Stimulated activated CD8-positive, alpha-beta memory T cell treated with anti-CD3 and anti-CD28 coated beads, Interleukin-2, amount 100 ng/mL, for 1 hour (primary cell): ENCODE measurements around the gene ERCC3.

Experiments
- DNase-seq, 2 donors: peaks; one replicate each; pipeline ENCODE4 v3.0.0-alpha.2; 2020; ENCODE audit warnings: low read depth in 2 of 2

The ERCC3 gene

DNA sequence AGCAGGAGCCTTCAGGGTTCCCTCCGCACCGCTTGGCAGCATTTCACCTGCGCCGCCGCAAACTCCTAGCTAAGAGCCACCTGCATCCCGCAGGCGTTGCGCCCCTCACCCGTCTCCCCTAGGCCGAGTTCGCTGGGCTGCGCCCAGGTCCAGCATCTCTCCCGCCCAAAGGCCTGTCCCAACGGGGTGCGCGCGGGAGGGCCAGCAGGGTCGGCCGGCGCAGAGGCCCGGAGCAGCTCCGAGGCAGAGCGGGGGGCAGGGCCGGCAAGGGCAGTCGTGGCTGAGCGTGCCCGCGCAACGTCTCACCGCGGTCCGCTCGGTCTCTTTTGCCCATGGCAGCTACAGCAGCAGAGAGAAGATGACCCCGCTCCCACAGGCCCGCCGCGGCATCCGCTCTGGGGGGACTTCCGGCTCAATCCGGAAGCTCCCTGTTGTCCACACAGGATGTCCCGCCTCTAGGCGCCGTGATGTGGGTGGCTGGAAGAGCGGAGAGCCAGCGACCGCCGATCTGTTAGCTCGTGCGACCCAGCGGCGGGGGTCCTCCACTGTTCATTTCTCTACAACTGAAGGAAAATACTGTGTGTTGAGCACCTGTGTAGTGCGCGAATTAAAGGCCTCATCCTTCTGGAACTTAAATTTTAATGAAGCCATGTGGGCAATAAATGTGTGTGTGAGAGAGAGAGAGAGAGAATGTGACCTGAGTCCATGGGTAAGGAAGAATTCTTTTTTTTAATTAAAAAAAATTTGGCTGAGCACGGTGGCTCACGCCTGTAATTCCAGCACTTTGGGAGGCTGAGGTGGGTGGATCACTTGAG, at the start of gene ERCC3:
Gene ERCC3, minus strand, starts transcription at position 397 of the 815 bp plus-strand sequence. Its CDS starts 63 bp downstream, at position 334.
- DNase-seq: peak; percentile 55 to 65

DNA sequence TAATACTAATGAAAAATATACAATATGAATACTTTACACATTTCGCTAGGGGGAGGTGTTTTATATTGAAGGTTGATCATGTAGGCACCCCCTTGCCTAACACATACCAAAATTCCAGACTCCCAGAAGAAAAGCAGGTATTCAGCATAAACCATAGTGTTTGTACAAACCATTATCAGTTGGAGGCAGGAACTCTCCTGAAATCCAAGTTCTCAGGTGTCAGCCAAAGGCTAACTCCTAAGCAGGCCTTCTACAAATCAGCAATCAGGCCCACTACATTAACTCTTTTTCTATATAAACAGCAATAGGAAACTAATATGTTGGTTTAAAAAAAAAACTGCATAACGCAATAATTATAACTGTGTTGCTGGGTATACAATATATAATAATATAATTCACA, 49.3 kb upstream of the ERCC3 start:
- no peak for DNase-seq

DNA sequence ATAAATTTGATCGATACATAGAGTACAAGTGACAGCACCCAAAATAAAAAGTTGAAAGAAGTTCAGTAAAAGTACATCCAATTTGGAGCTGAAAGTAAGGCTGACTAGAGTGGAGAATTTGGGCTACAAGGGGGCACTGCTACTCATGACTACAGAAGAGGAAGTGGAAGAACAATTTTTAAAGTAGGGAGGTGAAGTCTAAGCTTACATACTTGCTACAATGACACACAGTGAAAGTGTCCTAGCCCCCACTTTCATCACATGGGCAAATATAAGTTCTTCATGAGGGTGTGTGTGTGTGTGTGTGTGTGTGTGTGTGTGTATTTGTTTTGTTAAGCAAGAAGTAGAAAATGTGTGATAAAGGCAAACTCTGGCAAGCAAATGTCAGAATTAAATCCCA, 48.2 kb upstream of the ERCC3 start:
- DNase-seq: no peak

DNA sequence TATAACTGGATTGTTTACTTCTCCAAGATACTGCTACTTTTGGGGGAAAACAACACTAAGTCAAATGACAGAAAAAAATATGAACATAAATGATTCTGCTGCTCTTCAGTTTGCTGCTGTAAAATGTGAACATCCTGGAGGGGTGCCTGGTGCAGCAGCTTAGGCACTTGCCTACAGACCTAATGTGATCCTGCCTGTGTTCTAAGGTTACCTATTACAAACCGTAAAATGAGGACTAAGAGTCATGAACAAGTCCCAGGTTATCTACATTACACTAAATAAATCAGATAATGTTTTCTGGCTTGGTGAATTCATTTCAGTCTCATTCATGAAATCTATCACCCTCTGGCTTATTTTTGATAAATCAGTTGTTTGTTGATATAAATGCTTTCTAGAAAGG, 38.4 kb upstream of the ERCC3 start:
- DNase-seq: no peak

DNA sequence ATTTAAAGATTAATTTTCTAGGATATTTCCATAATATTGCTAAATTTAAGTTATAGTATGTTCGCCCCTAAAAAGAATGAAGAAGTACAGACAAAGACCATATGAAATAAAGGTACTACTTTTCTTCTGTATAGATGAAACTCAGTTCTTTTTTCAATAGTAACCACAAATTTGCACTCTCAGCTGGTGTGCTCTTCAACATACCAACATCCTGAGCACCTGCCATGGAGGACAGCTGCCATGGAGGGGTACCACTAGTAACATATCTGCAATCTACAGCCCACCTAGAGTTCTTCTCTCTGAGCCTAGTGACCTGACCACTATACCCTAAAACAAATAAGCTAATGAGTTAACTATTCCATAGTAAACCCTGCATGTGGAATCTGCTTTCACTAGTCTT, 36.8 kb upstream of the ERCC3 start:
- DNase-seq: no peak

DNA sequence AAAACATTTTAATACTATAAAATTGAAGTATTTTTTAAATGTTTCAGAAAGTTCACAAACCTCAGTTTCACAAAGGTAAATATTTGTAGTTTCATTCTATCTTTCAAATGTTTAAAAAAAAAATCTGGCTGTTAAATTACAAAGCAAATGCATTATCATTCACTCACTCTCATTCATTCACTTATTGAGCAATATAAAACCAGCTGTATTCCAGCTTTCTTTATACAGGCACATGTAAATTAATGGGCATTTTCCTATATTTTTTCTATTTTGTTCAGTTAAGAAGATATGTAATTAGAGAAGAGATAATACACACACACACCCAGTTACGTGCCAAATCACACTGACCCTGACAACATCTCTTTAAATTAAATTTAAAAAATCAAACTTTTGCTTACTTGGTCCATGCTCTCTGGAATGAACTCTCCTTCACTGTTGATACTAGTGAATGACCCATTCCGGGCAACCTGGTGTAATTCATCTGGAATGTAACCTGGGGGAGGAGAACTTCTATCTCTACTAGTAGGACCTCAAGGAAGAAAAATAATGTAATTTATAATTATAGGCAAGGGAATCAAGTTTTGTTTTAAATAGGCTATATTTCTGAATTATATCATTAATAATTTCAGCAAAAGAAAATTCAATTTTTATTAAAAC, 32.5 kb upstream of the ERCC3 start:
- no peak for DNase-seq

DNA sequence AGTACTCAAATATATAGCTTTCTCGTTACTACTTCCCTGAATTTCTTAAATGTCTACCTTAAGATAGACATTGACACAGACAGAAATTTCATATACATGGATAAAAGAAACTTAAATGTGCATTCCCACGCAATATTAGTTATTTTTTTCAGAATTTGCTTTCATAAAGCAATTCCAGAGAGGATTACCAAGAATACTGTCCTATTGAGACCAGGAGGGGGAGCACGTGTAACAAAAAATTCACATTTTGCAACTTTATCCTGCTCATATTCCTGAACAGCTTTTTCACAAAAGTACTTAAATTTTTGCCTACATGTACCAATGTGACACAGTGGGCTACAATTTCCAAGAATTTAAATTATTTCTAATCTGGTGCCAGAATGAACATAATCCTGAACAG, 30.7 kb upstream of the ERCC3 start:
- DNase-seq: no peak

DNA sequence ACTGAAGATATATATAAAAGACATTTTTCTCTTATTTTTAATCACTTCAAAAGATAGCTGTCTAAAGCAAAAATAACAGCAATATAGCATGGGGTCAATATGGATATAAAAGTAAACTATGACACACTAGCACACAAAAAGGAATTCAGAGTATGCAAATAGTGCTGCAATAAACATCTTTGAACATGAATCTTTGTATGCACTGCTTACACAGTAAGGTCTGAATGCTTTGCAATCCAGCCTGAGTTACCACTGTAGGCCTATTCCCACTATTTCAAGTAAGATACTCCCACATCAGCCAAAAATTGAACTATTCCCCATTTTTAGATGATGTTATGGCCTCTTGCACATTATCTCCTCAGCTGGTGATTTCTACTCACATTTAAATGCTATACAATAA, 27.4 kb upstream of the ERCC3 start:
- DNase-seq: no peak

DNA sequence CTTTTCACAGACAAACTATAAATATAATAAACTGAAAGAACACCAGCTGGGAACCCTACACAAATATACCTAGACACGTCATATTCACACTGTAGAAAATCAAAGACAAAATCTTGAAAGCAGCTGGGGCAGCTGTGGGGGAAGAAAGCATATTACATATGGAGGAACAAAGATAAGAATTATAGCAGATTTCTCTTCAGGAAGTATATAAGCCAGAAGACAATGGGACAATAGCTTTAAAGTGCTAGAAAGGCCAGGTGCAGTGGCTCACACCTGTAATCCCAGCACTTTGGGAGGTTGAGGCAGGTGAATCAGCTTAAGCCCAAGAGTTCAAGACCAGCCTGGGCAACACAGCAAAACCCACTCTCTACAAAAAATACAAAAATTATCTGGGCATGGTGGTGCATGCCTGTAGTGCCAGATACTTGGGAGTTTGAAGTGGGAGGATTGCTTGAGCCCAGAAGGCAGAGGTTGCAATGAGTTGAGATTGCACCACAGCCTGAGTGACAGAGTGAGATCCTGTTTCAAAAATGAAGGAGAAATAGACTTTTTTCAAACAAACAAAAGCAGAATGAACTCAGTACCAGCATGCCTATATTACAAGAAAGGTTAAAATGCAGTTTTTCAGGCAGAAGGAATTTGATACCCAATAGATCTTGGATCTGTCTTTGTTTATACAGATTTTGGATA, 26.8 kb upstream of the ERCC3 start:
- no peak for DNase-seq

DNA sequence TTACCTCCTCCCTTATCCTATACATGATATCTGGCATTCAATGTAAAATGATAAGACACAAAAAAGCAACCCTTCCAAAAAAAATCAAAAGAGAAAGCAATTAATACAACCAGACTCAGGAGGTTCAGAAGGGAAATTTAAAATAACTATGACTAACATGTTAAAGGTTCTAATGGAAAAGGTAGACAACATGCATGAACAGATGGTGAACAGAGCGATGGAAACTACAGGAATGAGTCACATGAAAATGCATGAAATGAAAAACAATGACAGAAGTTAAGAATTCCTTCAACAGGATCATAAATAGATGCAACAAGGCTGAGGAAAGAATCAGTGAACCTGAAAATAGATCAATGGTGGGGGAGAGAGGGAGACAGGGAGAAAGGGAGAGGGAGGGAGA, 26.1 kb upstream of the ERCC3 start:
- no peak for DNase-seq

DNA sequence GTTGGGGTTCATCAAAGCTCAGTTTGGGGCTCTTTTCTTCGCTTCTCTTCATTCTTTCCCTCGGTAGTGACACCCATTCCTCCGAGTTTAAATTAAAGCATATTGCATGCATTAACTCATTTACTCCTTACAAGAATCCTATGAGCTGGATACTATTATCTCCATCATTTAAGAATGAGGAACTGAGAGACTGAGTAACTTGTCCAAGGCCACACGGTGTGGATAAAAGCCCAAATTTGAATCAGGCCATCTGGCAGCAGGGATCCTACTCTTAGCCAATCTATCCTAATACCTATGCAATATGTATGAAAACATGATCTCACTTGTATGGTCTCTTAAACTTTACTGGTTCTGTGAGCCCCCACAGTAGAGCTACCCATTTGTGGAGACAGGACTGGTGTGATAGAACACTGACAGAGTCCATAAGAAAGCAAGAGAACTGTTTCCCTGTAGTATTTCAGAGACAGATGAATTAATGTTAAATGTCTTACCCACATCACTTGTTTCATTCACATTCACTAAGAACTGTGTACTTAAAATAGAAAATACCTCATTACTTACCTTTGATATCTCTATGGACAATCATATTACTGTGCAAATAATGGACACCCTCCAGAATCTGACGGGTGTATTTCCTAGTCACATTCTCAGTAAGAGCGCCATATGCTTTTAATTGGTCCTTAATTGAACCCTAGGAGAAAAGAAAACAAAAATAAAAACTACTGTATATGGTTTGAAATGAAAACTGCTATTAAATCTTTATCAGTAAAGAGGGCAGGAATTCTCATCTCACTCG, 20.4 kb upstream of the ERCC3 start:
- DNase-seq: no peak

DNA sequence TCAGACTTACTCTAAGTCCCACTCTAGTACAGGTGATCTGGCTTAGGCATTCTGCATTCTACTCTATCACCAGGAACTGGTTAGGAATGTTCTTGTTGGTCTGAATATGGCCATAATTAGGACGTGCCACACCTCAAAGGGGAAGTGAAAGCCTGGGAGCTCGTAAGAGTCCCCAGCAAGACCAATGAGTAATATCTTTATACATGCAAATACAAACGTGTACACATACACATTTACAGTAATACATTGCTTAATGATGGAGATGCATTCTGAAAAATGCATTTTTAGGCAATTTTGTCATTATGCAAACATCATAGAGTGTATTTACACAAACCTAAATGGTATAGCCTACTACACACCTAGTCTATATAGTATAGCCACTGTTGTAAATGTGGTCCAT, 19.5 kb upstream of the ERCC3 start:
- no peak for DNase-seq

DNA sequence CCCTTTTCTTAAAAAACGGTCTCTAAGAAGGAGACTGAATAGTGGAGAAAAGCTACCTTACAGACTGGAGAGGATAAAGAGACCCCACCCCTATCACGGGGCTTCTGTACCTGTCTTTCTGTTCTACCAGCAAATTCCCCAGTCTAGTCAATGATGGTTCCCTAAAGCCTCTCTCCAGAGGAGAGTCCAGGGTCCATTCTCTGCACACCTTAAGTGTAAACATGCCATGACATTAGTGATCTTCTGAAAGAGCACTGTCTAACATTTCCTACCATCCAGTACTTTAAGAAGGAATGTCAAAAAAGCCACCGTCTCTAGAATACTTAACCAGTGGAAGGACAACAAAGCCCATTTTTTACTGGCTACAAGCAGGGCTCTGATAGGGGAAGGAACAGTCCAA, 17.0 kb upstream of the ERCC3 start:
- no peak for DNase-seq

DNA sequence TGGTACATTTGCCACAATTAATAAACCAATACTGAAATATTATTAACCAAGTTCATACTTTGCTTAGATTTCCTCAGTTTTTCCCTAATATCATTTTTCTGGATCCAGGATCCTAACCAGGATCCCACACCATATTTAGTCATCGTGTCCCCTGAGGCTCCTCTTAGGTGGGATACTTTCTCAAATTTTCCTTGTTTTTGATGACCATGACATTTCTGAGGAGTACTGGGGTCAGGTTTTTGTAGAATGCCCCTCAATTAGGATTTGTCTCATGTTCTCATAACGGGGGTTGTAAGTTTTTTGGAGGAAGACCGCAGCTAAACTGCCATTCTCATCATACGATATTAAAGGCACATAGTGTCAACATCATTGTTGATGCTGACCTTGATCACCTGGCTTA, 15.5 kb upstream of the ERCC3 start:
- DNase-seq: no peak

DNA sequence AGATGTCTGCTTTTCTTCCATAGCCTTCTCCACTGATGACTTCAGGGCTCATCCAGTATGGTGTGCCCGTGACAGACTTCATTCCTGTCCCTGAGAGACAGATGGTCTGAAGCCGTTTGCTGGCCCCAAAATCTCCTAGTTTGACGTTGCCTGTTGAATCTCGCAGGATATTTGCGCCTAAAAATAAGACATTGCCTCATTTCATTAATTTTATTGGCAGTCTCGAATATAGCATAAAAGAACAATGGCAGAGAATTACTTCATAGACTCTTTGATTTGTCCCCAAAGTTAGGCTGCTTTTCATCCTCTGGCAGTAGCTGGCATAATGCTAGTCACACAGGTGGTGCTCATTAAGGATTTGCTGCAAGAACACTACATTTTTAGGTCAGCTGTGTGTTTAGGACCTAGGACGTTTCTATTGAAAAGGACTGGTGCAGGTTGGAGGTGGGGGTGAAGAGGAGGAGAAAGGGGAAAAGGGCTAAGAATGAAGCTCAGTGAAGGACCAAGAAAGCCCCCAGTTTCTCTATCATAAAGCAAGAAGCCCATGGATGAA, 14.7 kb upstream of the ERCC3 start:
- DNase-seq: no peak

DNA sequence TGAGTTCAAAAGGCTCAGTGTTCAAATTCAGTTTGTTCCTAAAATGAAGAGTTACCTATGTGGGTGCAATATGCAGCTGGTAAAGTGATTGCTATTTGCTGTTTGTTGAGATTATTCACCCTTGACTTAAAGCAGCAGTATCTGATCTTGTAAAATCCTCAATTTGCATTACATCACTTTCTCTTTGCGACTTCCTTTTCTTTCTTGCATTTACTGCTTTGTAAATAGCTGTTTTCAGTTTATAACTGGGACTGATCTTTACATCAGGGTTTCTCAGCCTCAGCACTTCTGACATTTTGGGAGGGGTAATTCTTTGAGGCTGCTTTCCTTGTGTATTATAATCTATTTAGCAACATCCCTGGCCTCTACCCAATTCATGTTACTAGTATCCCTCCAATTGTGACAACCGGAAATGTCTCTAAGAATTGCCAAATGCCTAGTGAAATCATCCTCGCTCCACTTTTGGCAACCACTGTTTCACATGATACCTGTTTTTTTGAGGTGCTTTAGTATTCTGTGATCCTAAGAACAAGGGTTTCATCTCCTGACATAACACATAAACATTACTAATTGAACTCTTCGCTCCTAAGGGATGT, 12.1 kb upstream of the ERCC3 start:
- no peak for DNase-seq

DNA sequence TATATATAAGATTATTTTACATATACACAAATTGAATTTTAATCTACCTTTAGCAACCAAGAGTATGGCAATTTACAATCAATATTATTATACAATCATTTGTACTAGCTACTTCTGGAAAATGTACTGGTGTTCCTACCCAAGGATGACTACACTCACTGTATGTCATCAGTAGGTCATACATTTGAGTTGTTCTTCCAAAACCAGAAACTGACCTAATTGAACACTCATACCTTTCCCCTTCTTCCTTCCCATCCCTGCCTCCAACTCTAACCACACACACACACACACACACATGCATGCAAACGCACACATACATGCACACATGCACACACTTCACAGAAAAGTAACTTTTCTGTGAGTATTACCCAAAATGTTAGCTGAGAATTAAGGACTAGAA, 8.2 kb upstream of the ERCC3 start:
- DNase-seq: no peak

DNA sequence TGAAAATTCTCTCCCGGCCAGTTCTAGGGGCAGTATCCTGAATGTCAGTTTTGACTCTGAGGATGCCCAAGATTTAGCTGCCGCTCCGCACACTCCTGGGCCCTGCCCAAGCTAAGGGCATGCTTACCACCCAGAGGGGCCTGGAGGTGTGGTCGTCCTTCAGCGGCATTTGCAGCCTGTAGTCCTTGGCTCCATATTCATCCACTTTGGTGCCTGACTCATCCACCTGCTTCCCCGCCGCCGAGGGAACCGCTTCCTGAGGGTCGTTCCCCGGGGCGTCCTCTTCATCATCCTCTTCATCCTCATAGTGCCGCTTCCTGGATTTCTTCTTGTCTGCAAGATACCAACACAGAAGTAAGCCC, 577 bp downstream of the ERCC3 start:
- DNase-seq: no peak

DNA sequence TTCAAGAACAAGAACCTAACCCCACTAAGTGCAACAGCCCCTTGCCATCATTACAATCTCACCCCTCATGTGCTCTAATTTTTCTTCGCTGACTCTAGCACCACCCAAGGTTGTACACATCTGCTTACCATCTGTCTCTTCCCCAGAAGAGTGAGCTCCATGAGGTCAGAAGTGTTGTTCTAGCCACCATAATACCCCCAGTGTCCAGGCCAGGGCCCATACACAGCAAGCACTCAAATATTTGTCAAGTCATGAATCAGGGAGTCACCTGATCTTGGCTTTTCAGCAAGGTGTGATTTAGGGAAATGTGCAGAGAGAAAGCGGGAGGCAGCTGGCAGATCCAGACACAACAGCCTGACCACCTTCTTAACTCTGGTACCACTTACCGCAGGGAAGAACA, 5.7 kb downstream of the ERCC3 start:
- DNase-seq: no peak

DNA sequence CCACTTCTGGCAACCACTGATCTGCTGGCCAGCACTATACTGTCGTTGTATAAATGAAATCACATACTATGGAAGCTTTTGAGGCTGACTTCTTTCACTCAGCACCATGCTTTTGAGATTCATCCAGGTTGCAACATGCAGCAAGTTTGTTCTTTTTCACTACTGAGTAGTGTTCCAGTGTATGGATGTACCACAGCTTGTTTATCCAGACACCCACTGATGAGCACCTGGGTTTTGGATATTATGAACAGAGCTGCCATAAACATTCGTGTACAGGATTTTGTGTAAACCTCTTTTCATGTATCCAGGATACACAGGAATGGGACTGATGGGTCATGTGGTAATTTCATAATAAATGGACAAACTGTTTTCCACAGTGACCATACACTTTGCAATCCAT, 10.7 kb downstream of the ERCC3 start:
- no peak for DNase-seq

DNA sequence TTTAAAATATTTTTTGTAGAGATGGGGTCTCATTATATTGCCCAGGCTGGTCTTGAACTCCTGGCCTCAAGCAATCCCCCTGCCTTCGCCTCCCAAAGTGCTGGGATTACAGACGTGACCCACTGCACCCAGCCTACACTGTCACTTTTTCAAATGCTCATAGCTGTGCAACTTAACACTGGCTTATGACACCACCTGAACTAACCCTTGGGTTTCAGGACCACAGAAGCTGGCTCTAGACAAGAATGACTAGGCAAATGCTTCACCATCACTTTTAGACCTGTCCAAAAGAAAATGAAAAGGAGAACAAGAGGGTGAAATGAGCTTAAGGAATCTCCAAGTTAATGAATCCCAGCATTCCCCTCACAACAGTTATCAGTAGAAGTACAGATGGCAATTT, 13.3 kb downstream of the ERCC3 start:
- DNase-seq: no peak

DNA sequence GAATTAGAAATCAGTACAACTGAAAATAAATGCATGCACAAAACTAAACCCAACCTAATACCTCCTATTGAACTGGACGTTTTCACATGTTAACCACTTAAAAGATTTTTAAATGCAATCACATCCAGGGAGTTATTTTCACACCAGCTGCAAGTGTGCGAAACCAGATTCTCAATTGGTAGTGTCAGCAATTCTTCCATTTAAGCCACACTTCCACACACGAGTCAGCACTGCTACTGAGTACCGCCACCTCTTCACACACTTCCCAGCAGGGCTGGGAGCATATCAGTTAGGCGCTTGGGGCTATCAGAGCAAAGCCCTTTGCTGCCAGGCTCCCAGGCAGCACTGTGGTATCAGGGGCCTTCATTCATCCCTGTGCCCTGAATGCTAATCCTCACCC, 14.2 kb downstream of the ERCC3 start:
- DNase-seq: no peak
